CD4-positive, alpha-beta T cell (primary cell): ENCODE data around the gene LRRN1. TPM values are rescaled to one million over a fixed set of nuclear protein-coding genes. Genes with fewer than 3 reads are reported as not detected.
A peak's percentile ranks its signal among the peaks of the same experiment; 100 is the strongest.

Experiments
- ATAC-seq: fragments of 200-7000 bp; cut with Tn5 transposase; one replicate; pipeline ENCODE4 v1.10.0; 2022; ENCODE audit warnings: mild to moderate bottlenecking; ENCODE audit not compliant: poor library complexity
- CTCF ChIA-PET: fragments of 350-600 bp; sonication (Branson Sonifier 250); formaldehyde crosslinking; loops from one replicate; lab custom pipeline; 2021; ENCODE audit warnings: antibody characterized with exemption, inconsistent platforms; lab: Charles Lee
- POLR2A ChIA-PET: fragments of 350-600 bp; sonication (Branson Sonifier 250); formaldehyde crosslinking; loops from one replicate; lab custom pipeline; 2021; ENCODE audit warnings: antibody characterized with exemption, inconsistent platforms; lab: Charles Lee
- DNase-seq, 14 experiments: peaks; one replicate each; pipeline ENCODE4 v3.0.0-alpha.2; 2013 to 2020; ENCODE audit warnings: mixed read lengths in 2 of 14
- H3K27ac ChIP-seq, 2 donors: one replicate each; pipeline versions ENCODE4 v1.5.1 to v1.7.0; 2013; ENCODE audit warnings: low read length in 2 of 2, low read depth in 1 of 2, mild to moderate bottlenecking in 1 of 2
- H3K27me3 ChIP-seq, 2 experiments: 1 replicate in 1 of 2; 2 replicates in 1 of 2; pipeline versions ENCODE4 v1.6.1 to v1.7.0; 2013; ENCODE audit warnings: low read length in 2 of 2, control low read depth in 1 of 2, mild to moderate bottlenecking in 1 of 2, moderate library complexity in 1 of 2; ENCODE audit not compliant: insufficient read depth in 2 of 2, control insufficient read depth in 1 of 2
- H3K36me3 ChIP-seq: one replicate; pipeline ENCODE4 v1.6.1; 2013; ENCODE audit warnings: low read length, control low read depth; ENCODE audit not compliant: insufficient read depth
- H3K4me1 ChIP-seq: one replicate; pipeline ENCODE4 v1.6.1; 2013; ENCODE audit warnings: low read length, control low read depth; ENCODE audit not compliant: insufficient read depth
- H3K4me3 ChIP-seq: one replicate; pipeline ENCODE4 v1.5.1; 2013; ENCODE audit warnings: mild to moderate bottlenecking, low read length, moderate library complexity
- H3K9me3 ChIP-seq, 2 experiments: 1 replicate in 1 of 2; 2 replicates in 1 of 2; pipeline versions ENCODE4 v1.6.1 to v1.7.0; 2013; ENCODE audit warnings: low read length in 2 of 2, mild to moderate bottlenecking in 2 of 2, control low read depth in 1 of 2, moderate library complexity in 1 of 2; ENCODE audit not compliant: control insufficient read depth in 1 of 2, insufficient read depth in 1 of 2
- H3K27ac Mint-ChIP-seq: one replicate; pipeline ENCODE4 v1.8.0; 2020; ENCODE audit warnings: mixed read lengths
- H3K27me3 Mint-ChIP-seq: one replicate; pipeline ENCODE4 v1.8.0; 2021; ENCODE audit warnings: mixed read lengths
- H3K36me3 Mint-ChIP-seq: one replicate; pipeline ENCODE4 v1.8.0; 2021; ENCODE audit warnings: low read depth, mixed read lengths
- H3K4me1 Mint-ChIP-seq: one replicate; pipeline ENCODE4 v1.8.0; 2021; ENCODE audit warnings: low read depth, mixed read lengths
- H3K4me3 Mint-ChIP-seq: one replicate; pipeline ENCODE4 v1.8.0; 2020; ENCODE audit warnings: mild to moderate bottlenecking, mixed read lengths
- H3K9me3 Mint-ChIP-seq: one replicate; pipeline ENCODE4 v1.8.0; 2020; ENCODE audit warnings: mixed read lengths
- CTCF ChIP-seq: fragments of 200-600 bp; IDR thresholded peaks from one replicate; pipeline ENCODE4 v1.8.0; 2022; ENCODE audit warnings: antibody characterized with exemption, mild to moderate bottlenecking
- intact Hi-C, 2 experiments: fragments of 100-400 bp; cut with DNase I in 1 of 2; cut with micrococcal nuclease in 1 of 2; formaldehyde crosslinking; loops; one replicate each; pipeline versions ENCODE4 v1.15.1 to v1.9.0; 2023 to 2025; cut with DNase I, micrococcal nuclease
- total RNA-seq, 174 experiments: library from RNA in 2 of 174; stranded (reverse) in 2 of 174; gene quantifications; one replicate each; pipeline ENCODE4 v1.2.3 and lab custom pipeline; 2021 to 2026

The LRRN1 gene
- total RNA-seq, 2 experiments from 2014 or later, result 0.20 TPM; not detected in 1

DNA sequence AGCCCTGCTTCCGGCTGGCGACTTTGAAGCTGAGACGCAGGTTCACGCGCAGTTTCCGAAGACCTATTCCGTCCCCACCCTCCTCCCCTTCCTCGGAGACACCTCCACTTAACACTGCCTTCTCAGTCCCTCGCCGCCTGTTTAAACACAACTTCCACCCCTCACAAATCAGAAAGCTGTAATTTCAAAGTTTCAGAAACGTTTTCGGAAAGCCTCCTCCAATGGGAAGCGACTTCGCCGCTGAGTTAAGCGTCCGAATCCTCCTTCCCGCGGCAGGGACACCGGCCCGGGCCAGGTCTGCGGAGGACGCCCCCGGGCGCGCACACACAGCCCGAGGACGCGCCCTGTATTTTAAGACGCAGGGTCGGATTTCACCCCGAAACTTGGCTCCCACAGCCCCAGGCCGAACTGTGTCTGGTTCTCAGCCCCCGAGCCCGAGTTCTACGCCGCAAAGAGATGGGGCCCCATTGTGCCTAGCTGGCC, 559 bp upstream of the LRRN1 start:
- peak in 9 of 14 experiments; percentile 7 to 41 (median 22) for DNase-seq
- Mint-ChIP-seq H3K27ac (no peak overlapping the region), H3K4me1 (peaks cover 10% of the 10 kb centered on the region), H3K4me3 (peak overlapping the region; percentile 81), H3K36me3 (no peaks in the 10 kb centered on the region), H3K27me3 (peaks cover 60% of the 10 kb centered on the region), H3K9me3 (peaks cover 2% of the 10 kb centered on the region)
- peaks cover 10 to 27% of the 10 kb centered on the region in 2 experiments for H3K27me3 ChIP-seq
- intact Hi-C loops, result no loop called here
- H3K36me3 ChIP-seq, result no peaks in the 10 kb centered on the region
- POLR2A ChIA-PET, result interaction anchor here (0.6 kb wide), 1 partner anchor 627 kb away, joined by 3 read pairs; no protein-coding TSS in a partner anchor
- CTCF ChIA-PET, result no interaction called here
- no peak for ATAC-seq
- H3K4me3 ChIP-seq, result peak overlapping the region; percentile 47
- no peak for TF ChIP-seq CTCF
- H3K27ac ChIP-seq, result no peak overlapping the region
- peaks cover 0 to 14% of the 10 kb centered on the region in 2 experiments for H3K9me3 ChIP-seq
- peaks cover 19% of the 10 kb centered on the region for H3K4me1 ChIP-seq

DNA sequence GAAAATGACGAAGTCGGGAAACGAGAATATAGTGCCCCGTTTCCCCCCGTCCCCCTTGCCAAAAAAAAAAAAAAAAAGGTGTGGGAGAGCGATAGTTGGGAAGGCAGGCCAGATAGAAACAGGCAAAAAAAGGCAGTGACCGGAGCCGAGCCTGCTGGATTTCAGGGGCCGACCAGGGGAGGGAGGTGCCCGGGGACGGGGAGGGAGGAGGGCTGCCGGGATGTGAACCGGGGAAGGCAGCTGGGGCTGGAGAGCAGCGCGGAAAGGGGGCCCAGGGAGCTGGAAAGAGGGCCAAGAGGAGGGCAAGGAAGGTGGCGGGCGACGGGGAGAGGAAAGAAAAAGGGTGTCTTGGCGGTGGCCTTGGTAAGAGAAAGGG, 837 bp downstream of the LRRN1 start:
- H3K27ac ChIP-seq, result no peak overlapping the region
- ATAC-seq (no peak), DNase-seq (no peak)
- no peaks in the 10 kb centered on the region for H3K36me3 Mint-ChIP-seq
- peaks cover 2% of the 10 kb centered on the region for H3K9me3 Mint-ChIP-seq
- no peak overlapping the region for H3K27ac Mint-ChIP-seq
- intact Hi-C loops, result no loop called here
- no peak for TF ChIP-seq CTCF
- H3K27me3 ChIP-seq, result peaks cover 10 to 27% of the 10 kb centered on the region in 2 experiments
- CTCF ChIA-PET, result no interaction called here
- peaks cover 63% of the 10 kb centered on the region for H3K27me3 Mint-ChIP-seq
- H3K4me1 Mint-ChIP-seq, result peaks cover 10% of the 10 kb centered on the region
- H3K4me3 Mint-ChIP-seq, result peak overlapping the region; percentile 54
- H3K4me3 ChIP-seq, result peak overlapping the region; percentile 30
- POLR2A ChIA-PET, result no interaction called here
- no peaks in the 10 kb centered on the region for H3K36me3 ChIP-seq
- peaks cover 0 to 14% of the 10 kb centered on the region in 2 experiments for H3K9me3 ChIP-seq
- peaks cover 19% of the 10 kb centered on the region for H3K4me1 ChIP-seq

DNA sequence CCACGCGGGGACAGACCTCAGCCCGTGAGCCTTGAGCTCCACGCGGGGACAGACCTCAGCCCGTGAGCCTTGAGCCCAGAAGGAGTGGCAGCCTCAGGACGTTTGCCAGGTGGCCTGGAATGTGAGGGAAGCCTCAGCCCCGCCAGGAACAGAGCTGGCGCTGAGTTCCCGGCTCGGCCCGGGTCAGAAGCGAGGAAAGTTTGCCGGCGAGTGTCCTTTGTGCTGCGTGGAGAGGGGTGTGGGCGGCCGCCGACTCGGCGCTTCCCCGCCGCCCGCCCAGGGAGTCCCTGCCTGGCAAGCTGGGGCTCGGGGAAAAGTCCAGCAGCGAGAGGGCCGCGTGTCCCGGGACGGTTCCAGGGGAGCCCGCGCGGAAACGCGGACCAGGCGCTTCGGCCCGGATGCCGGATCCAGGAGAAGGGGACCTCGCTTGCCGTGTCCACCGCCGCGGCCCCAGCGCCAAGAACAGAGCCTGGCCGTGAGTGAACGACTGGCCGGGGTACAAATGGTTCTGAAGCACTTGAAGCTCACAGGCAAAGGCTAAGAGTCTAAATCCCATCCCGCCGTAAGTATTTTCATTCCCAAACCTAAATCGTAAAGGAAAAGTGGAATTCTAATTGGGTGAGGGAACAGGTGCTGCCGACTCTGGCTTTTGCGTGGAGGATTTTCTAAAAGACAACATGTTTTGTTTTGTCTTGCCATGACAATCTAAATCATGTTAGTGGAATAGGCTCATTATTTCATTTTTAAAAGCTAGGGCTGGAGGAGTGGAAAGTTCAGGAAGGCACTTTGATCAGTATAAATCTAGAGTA, 1.7 kb downstream of the LRRN1 start:
- intact Hi-C loops, result no loop called here
- Histone ChIP-seq H3K27me3 (peaks cover 10 to 27% of the 10 kb centered on the region in 2 experiments), H3K27ac (no peak overlapping the region), H3K36me3 (no peaks in the 10 kb centered on the region), H3K4me1 (peaks cover 19% of the 10 kb centered on the region), H3K4me3 (peak overlapping the region; percentile 30), H3K9me3 (peaks cover 0 to 14% of the 10 kb centered on the region in 2 experiments)
- Mint-ChIP-seq H3K9me3 (no peaks in the 10 kb centered on the region), H3K4me3 (peak overlapping the region; percentile 30), H3K36me3 (no peaks in the 10 kb centered on the region), H3K4me1 (peaks cover 10% of the 10 kb centered on the region), H3K27me3 (peaks cover 61% of the 10 kb centered on the region), H3K27ac (no peak overlapping the region)
- POLR2A ChIA-PET, result no interaction called here
- no peak for TF ChIP-seq CTCF
- ATAC-seq, result no peak
- no peak for DNase-seq
- CTCF ChIA-PET, result no interaction called here
